Bronchial epithelial cell (primary cell): ENCODE results near the gene ACLY. TPM values are rescaled to one million over a fixed set of nuclear protein-coding genes. Genes with fewer than 3 reads are reported as not detected.

ENCODE experiments used
- DNase-seq: peaks from one replicate; pipeline ENCODE4 v3.0.0-alpha.2; 2010; ENCODE audit warnings: low read depth
- FAIRE-seq: peaks from 2 replicates; lab custom pipeline; 2011; peaks lifted over from hg19 to GRCh38; lab: Jason Lieb, UNC
- H3K27me3 ChIP-seq: 2 replicates; pipeline ENCODE4 v1.5.1; 2011; ENCODE audit warnings: low read length; ENCODE audit not compliant: control insufficient read depth, insufficient read depth
- H3K36me3 ChIP-seq: 2 replicates; pipeline ENCODE4 v1.5.1; 2011; ENCODE audit warnings: low read length; ENCODE audit not compliant: control insufficient read depth, insufficient read depth
- H3K4me3 ChIP-seq: 2 replicates; pipeline ENCODE4 v1.5.1; 2011; ENCODE audit warnings: mild to moderate bottlenecking, low read depth, low read length, control low read depth
- CTCF ChIP-seq: IDR thresholded peaks from 2 replicates; pipeline ENCODE4 v1.5.1; 2011; ENCODE audit warnings: mild to moderate bottlenecking, moderate library complexity, low read length, control low read depth, inconsistent platforms; ENCODE audit not compliant: insufficient read depth, severe bottlenecking
- total RNA-seq: library from RNA; depleted of rRNA; stranded (reverse); fragments of >200 nt; gene quantifications from 2 replicates; pipeline ENCODE4 v1.2.1, GENCODE V29; 2014

The ACLY gene
- total RNA-seq, 1 donor from 2014 or later, result 121 TPM

GRCh38 chr17:41905172-41905571 is 13.6 kb downstream of the ACLY start:
- Histone ChIP-seq H3K4me3 (no peak overlapping the region), H3K36me3 (peaks cover 53% of the 10 kb centered on the region), H3K27me3 (no peaks in the 10 kb centered on the region)
- no peak for TF ChIP-seq CTCF
- FAIRE-seq, result peak; percentile 85
- no peak for DNase-seq

- no peak for DNase-seq
- peaks cover 47% of the 10 kb centered on the region for H3K36me3 ChIP-seq
- no peaks in the 10 kb centered on the region for H3K27me3 ChIP-seq
- FAIRE-seq, result peak; percentile 88
- TF ChIP-seq CTCF, result no peak
- H3K4me3 ChIP-seq, result no peak overlapping the region
These were observed 14.4 kb downstream of the ACLY start for GRCh38 chr17:41904242-41904841.

GRCh38 chr17:41901646-41902045 is 17.1 kb downstream of the ACLY start:
- H3K4me3 ChIP-seq, result no peak overlapping the region
- peaks cover 45% of the 10 kb centered on the region for H3K36me3 ChIP-seq
- TF ChIP-seq CTCF, result no peak
- DNase-seq, result no peak
- no peaks in the 10 kb centered on the region for H3K27me3 ChIP-seq
- no peak for FAIRE-seq

- peaks cover 50% of the 10 kb centered on the region for H3K36me3 ChIP-seq
These were observed 22.0 kb downstream of the ACLY start for GRCh38 chr17:41896726-41897125.

GRCh38 chr17:41895617-41896016 is 23.1 kb downstream of the ACLY start:
- peaks cover 50% of the 10 kb centered on the region for H3K36me3 ChIP-seq
- H3K4me3 ChIP-seq, result no peak overlapping the region
- no peak for TF ChIP-seq CTCF
- DNase-seq, result no peak
- H3K27me3 ChIP-seq, result no peaks in the 10 kb centered on the region
- FAIRE-seq, result no peak

More at GRCh38 chr17:41896726-41897125, 22.0 kb downstream of the ACLY start:
- no peak for FAIRE-seq
- DNase-seq, result no peak
- no peak overlapping the region for H3K4me3 ChIP-seq
- no peaks in the 10 kb centered on the region for H3K27me3 ChIP-seq
- TF ChIP-seq CTCF, result no peak

GRCh38 chr17:41894791-41895331 is 23.9 kb downstream of the ACLY start:
- FAIRE-seq (no peak), DNase-seq (peak; percentile 20)
- Histone ChIP-seq H3K36me3 (peaks cover 49% of the 10 kb centered on the region), H3K27me3 (no peaks in the 10 kb centered on the region), H3K4me3 (no peak overlapping the region)
- no peak for TF ChIP-seq CTCF
